GM13976 (cell line): ENCODE results near the gene LMO7.

Experiments used
- DNase-seq: peaks from one replicate; pipeline ENCODE4 v3.0.0; 2012; ENCODE audit warnings: low spot score
- in situ Hi-C: fragments of 300-500 bp; cut with MboI; formaldehyde crosslinking; loops from one replicate; pipeline ENCODE4 v1.12.0; 2022; ENCODE audit warnings: low sequenced_read_pairs, mixed read lengths, inconsistent platforms; ENCODE audit not compliant: unreplicated experiment
- TF ChIP-seq, protein P1 (sequence below): IDR thresholded peaks from 2 replicates; pipeline ENCODE4 v1.5.1; 2012; ENCODE audit warnings: borderline replicate concordance, mild to moderate bottlenecking; ENCODE audit not compliant: insufficient read depth; ENCODE audit errors: extremely low read depth, missing control alignments, control extremely low read depth

LMO7 gene

GRCh38 chr13:75864718-75865117 is 228.6 kb downstream of the LMO7 start:
- in situ Hi-C loops: loop anchor here (5.0 kb wide), 1 partner anchor 172 kb away; no protein-coding TSS in a partner anchor
- TF ChIP-seq, protein P1, sequence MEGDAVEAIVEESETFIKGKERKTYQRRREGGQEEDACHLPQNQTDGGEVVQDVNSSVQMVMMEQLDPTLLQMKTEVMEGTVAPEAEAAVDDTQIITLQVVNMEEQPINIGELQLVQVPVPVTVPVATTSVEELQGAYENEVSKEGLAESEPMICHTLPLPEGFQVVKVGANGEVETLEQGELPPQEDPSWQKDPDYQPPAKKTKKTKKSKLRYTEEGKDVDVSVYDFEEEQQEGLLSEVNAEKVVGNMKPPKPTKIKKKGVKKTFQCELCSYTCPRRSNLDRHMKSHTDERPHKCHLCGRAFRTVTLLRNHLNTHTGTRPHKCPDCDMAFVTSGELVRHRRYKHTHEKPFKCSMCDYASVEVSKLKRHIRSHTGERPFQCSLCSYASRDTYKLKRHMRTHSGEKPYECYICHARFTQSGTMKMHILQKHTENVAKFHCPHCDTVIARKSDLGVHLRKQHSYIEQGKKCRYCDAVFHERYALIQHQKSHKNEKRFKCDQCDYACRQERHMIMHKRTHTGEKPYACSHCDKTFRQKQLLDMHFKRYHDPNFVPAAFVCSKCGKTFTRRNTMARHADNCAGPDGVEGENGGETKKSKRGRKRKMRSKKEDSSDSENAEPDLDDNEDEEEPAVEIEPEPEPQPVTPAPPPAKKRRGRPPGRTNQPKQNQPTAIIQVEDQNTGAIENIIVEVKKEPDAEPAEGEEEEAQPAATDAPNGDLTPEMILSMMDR: no peak
- no peak for DNase-seq

DNA sequence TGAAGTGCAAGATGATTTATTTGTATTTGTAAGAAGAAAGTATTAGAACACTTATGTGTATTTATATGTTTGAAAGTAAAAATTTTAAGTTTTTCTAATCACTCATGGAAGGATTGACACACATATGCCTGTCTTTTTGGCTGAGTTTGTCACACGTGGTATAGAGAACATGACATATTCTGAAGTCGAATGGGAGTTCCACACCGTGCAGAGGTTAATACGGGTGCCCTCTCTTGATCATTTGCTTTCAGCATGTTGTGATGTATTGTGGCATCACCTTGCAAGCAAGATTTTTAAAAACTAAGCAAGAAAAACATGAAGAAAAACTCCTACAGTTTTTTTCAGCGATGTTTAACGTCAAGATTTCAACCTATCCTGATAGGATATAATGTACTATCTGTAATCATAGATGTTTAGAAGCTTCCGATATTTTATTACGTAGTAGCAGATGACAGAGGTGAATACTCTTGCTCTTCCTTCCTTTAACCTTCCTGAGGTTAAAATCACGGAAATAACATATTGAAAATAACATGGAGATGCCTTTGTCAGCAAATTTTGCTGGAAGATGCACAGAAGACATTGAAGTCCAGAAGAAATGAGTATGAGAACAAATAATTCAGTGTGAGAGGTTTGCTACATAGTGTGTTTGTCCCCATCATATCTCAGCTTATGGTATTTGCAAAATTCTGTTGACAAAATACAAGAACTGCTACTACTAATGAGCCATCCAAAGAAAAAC is 231.4 kb downstream of the LMO7 start:
- DNase-seq: no peak
- TF ChIP-seq, protein P1: no peak
- in situ Hi-C loops: loop anchor here (5.0 kb wide), 1 partner anchor 175 kb away; no protein-coding TSS in a partner anchor

DNA sequence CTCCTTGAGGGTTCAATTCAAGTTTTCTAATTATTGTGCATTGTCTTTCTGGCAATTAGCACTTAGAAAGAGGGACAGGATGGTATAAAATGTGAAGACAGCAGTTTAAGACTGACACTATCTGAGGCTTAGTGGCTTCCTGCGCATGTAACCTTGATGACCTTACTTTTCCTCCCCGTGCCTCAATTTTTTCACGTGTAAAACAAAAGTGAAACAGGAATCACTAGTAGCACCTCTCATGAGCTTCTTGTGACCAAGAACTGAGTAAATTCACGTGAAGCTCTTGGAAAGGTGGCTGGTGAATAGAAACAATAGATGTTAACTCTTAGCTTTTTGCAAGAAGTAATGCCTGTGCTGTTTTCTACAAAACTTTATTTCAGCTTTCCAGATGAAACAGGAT is 233.9 kb downstream of the LMO7 start:
- in situ Hi-C loops: loop anchor here (5.0 to 10.0 kb wide), 2 partner anchors 145 to 178 kb away; no protein-coding TSS in a partner anchor
- TF ChIP-seq, protein P1: no peak
- no peak for DNase-seq

DNA sequence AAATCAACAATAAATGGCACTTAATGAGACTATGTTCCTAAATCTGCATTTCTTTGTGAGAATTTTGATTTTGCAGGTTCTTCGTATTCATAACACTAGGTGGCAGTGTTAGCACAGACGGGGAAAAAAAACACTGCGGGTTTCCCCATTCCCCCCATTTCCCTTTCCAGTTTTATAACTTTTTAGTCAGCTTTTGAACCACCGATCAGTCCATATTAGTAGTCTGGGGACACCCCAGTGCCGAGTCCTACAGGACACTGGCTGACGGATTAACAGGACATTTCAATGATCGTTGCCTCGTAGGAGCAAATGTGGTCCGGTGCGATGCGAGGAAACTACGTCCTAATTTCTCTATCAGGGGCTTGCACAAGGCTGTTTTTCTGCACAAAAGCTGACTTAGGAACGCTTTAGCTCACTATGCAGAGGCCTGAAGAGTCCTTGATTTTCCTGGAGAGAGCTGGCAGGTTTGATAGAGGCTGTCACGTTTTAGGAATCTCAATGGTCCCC is 234.3 kb downstream of the LMO7 start:
- in situ Hi-C loops: loop anchor here (10.0 kb wide), 1 partner anchor 144 kb away; no protein-coding TSS in a partner anchor
- peak; percentile 43 for DNase-seq
- TF ChIP-seq, protein P1: peak; percentile 11

- TF ChIP-seq, protein P1: no peak
- DNase-seq: no peak
- in situ Hi-C loops: loop anchor here (10.0 kb wide), 1 partner anchor 144 kb away; no protein-coding TSS in a partner anchor
These were observed 234.9 kb downstream of the LMO7 start for GRCh38 chr13:75871059-75871458.

DNA sequence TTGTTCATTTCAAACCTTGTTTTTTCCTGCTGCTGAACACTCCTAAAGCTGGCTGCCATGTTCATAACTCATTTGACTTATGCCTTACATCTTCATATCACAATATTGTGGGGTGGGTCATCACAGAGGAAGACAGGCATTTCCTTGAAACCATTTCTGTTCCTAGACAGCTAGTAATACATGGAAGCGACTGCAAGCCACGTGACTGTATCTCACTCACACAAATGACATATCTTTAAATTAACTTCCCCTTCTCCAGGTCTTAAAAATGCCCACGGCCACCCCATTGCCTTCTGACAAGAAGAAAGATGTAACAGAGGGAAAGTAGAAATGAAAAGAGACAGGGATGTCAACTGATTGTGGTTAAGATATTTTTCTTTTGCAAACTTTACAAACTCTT is 236.8 kb downstream of the LMO7 start:
- in situ Hi-C loops: loop anchor here (10.0 kb wide), 1 partner anchor 142 kb away; no protein-coding TSS in a partner anchor
- no peak for DNase-seq
- TF ChIP-seq, protein P1: no peak
